OCI-LY7 (cell line): ENCODE results near the gene ZNF652.

ENCODE experiments used
- EZH2phosphoT487 ChIP-seq: fragments of 200-600 bp; sonication (generic); IDR thresholded peaks from 2 replicates; pipeline ENCODE4 v1.6.1; 2018; ENCODE audit warnings: low read depth, borderline replicate concordance, mild to moderate bottlenecking, mixed run types, antibody characterized with exemption, low read length, moderate library complexity, mixed read lengths
- TF ChIP-seq, protein P1 (sequence below): fragments of 200-600 bp; sonication (generic); conservative IDR thresholded peaks from 2 replicates; pipeline ENCODE4 v1.5.1; 2014; ENCODE audit warnings: mild to moderate bottlenecking, antibody characterized with exemption, low read length, moderate library complexity, mixed read lengths

DNA sequence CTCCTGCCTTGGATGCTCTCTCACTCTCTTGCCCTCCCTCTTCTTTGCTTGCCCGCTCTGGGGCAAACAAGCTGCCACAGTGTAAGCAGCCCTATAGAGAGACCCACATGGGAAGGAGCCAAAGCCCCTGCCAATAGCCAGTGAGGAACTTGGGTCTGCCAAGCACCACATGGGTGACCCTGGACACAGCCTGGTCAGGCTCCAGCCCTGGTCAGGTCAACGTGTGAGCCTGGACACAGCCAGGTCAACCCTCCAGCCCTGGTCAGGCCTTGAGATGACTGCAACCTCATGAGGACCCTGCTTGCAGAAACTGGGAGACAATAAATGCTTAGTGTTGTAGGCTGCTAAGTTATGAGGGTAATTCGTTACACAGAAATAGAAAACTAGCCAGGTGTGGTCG lies 117.2 kb downstream of the ZNF652 start:
- TF ChIP-seq, protein P1, sequence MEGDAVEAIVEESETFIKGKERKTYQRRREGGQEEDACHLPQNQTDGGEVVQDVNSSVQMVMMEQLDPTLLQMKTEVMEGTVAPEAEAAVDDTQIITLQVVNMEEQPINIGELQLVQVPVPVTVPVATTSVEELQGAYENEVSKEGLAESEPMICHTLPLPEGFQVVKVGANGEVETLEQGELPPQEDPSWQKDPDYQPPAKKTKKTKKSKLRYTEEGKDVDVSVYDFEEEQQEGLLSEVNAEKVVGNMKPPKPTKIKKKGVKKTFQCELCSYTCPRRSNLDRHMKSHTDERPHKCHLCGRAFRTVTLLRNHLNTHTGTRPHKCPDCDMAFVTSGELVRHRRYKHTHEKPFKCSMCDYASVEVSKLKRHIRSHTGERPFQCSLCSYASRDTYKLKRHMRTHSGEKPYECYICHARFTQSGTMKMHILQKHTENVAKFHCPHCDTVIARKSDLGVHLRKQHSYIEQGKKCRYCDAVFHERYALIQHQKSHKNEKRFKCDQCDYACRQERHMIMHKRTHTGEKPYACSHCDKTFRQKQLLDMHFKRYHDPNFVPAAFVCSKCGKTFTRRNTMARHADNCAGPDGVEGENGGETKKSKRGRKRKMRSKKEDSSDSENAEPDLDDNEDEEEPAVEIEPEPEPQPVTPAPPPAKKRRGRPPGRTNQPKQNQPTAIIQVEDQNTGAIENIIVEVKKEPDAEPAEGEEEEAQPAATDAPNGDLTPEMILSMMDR, result no peak
- no peak for TF ChIP-seq EZH2phosphoT487
